ENCODE results near the gene UBL4A.

The UBL4A gene

GRCh38 chrX:154460326-154460725, 26.1 kb downstream of the UBL4A start:
- FAIRE-seq, result no peak

- no peak for FAIRE-seq
These were observed 26.6 kb downstream of the UBL4A start for GRCh38 chrX:154459832-154460231.

GRCh38 chrX:154458954-154459778, 27.2 kb downstream of the UBL4A start:
- FAIRE-seq, result no peak

- no peak for FAIRE-seq
These were observed 28.1 kb downstream of the UBL4A start, which contains the start of gene PLXNA3 for GRCh38 chrX:154458116-154458953. PLXNA3 (plus strand) TSS chrX:154458281; CDS start chrX:154460184, 1,903 bp downstream.

- no peak for FAIRE-seq
These were observed 28.8 kb downstream of the UBL4A start for GRCh38 chrX:154457491-154458115.

- FAIRE-seq, result no peak
These were observed 33.6 kb downstream of the UBL4A start for GRCh38 chrX:154452823-154453222.

GRCh38 chrX:154450312-154450711, 36.1 kb downstream of the UBL4A start:
- FAIRE-seq, result no peak

GRCh38 chrX:154449618-154450017, 36.8 kb downstream of the UBL4A start:
- FAIRE-seq, result no peak

GRCh38 chrX:154448484-154448883, 37.9 kb downstream of the UBL4A start:
- no peak for FAIRE-seq

GRCh38 chrX:154446430-154446829, 40.0 kb downstream of the UBL4A start:
- FAIRE-seq, result no peak

- FAIRE-seq, result no peak
These were observed 40.6 kb downstream of the UBL4A start for GRCh38 chrX:154445776-154446175.

- FAIRE-seq, result no peak
These were observed 41.6 kb downstream of the UBL4A start for GRCh38 chrX:154444755-154445246.

- FAIRE-seq, result no peak
These were observed 42.2 kb downstream of the UBL4A start, which contains the start of gene FAM50A for GRCh38 chrX:154443992-154444754. FAM50A (plus strand) TSS chrX:154444141; CDS start chrX:154444236, 95 bp downstream.

GRCh38 chrX:154443479-154443910, 42.9 kb downstream of the UBL4A start:
- FAIRE-seq, result no peak

- FAIRE-seq, result no peak
These were observed 44.3 kb downstream of the UBL4A start for GRCh38 chrX:154441984-154442707.

- FAIRE-seq, result no peak
These were observed 44.9 kb downstream of the UBL4A start for GRCh38 chrX:154441564-154441963.

GRCh38 chrX:154440623-154441357, 45.6 kb downstream of the UBL4A start:
- no peak for FAIRE-seq

GRCh38 chrX:154439841-154440240, 46.6 kb downstream of the UBL4A start:
- no peak for FAIRE-seq

- no peak for FAIRE-seq
These were observed 48.2 kb downstream of the UBL4A start for GRCh38 chrX:154437971-154438893.
